H1 (cell line): ENCODE data around the gene UPK2. TPM values are rescaled to one million over a fixed set of nuclear protein-coding genes. Genes with fewer than 3 reads are reported as not detected.

Source experiments
- CBX8 ChIP-seq: fragments of 300-800, 300-1000 bp; sonication (generic); IDR thresholded peaks from 2 replicates; pipeline ENCODE4 v1.7.1; 2016; ENCODE audit warnings: low read depth, low read length, borderline replicate concordance
- GABPA ChIP-seq: IDR thresholded peaks from 2 replicates; pipeline ENCODE4 v1.6.1; 2011; ENCODE audit warnings: mild to moderate bottlenecking, low read length, moderate library complexity, borderline replicate concordance; ENCODE audit not compliant: insufficient read depth
- HDAC6 ChIP-seq: IDR thresholded peaks from one replicate; pipeline ENCODE4 v1.7.1; 2012; ENCODE audit warnings: low read depth, mild to moderate bottlenecking, inconsistent platforms, low read length, moderate library complexity
- NANOG ChIP-seq: IDR thresholded peaks from 2 replicates; pipeline ENCODE4 v1.6.1; 2011; ENCODE audit warnings: low read length, low read depth, mild to moderate bottlenecking, inconsistent platforms; ENCODE audit not compliant: insufficient read depth, poor library complexity, severe bottlenecking
- RXRA ChIP-seq: IDR thresholded peaks from 2 replicates; pipeline ENCODE4 v1.6.1; 2011; ENCODE audit warnings: low read depth, mild to moderate bottlenecking, low read length, moderate library complexity; ENCODE audit not compliant: insufficient read depth
- polyA plus RNA-seq, 7 experiments: library from polyadenylated mRNA; depleted of rRNA in 3 of 7; stranded (reverse) in 5 of 7; unstranded in 2 of 7; fragments of >200 nt in 5 of 7; fragments of 200-250 nt in 2 of 7; gene quantifications; 1 replicate in 5 of 7; 2 replicates in 1 of 7; 4 replicates in 1 of 7; pipeline versions ENCODE4 v1.2.1 to v1.2.3, GENCODE V29; 2011 to 2013; ENCODE audit warnings: missing spikeins in 2 of 7, mixed read lengths in 2 of 7
- total RNA-seq: library from RNA; stranded (reverse); fragmentation: NEBNext Ultra II Directional; extraction: Animal tissue kit (Norgen Biotek cat#: 25700); gene quantifications from 2 replicates; pipeline ENCODE4 v1.2.1, GENCODE V29; 2021

UPK2 gene
- total and polyA plus RNA-seq, 2 of the 8 experiments (the other 6 are each of a cell fraction or from before 2014, with no cell fraction given) = 0.76 TPM; not detected in 1

DNA sequence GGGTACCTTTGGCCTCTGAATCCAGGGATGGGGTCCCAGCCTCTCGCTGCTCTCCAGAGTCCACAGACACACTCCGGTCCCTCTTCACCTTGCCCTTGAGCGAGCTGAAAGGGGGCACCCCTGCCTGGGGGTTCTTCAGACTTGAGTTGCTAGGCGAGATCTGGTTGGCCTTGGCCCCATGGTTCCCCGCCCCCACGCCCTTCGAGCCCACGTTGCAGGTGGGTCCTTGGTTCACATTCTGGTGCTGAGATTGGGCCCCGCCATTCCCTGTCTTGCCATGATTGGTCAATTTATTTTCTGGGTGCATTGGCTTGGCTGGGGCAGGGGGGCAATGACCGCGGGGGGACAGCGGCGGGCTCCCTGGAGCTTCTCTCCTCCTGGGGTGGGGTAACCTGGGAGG, 47.8 kb upstream of the UPK2 start (continued):
- TF ChIP-seq RXRA = no peak
- no peak for TF ChIP-seq NANOG
- no peak for TF ChIP-seq GABPA
- no peak for TF ChIP-seq CBX8
- TF ChIP-seq HDAC6 = no peak
- TF ChIP-seq, all 59 proteins: peak for 0
